SK-N-SH treated with all-trans-retinoic acid at 6 μM for 48 hours (cell line): ENCODE data around the gene KPNA6.

Experiments used
- ATAC-seq: fragments of 200-7000 bp; cut with Tn5 transposase; 3 replicates; pipeline ENCODE4 v1.9.1; 2020; ENCODE audit warnings: mild to moderate bottlenecking, moderate library complexity
- ARNTL ChIP-seq: fragments of 450-650 bp; formaldehyde crosslinking; IDR thresholded peaks from 2 replicates; pipeline ENCODE4 v1.5.0; 2020; ENCODE audit warnings: low read depth, mild to moderate bottlenecking, moderate library complexity, borderline replicate concordance
- BACH2 ChIP-seq: fragments of 250-450 bp; sonication (Bioruptor Pico); IDR thresholded peaks from 2 replicates; pipeline ENCODE4 v1.9.0; 2021; ENCODE audit warnings: mild to moderate bottlenecking, borderline replicate concordance
- ESRRG ChIP-seq: fragments of 250-450 bp; sonication (Bioruptor Pico); IDR thresholded peaks from 2 replicates; pipeline ENCODE4 v1.6.1; 2021; ENCODE audit warnings: mild to moderate bottlenecking
- GLIS3 ChIP-seq: fragments of 250-450 bp; sonication (Bioruptor Pico); IDR thresholded peaks from 2 replicates; pipeline ENCODE4 v1.5.0; 2020; ENCODE audit warnings: mild to moderate bottlenecking, moderate library complexity
- OSR1 ChIP-seq: fragments of 250-450 bp; sonication (Bioruptor Pico); IDR thresholded peaks from 2 replicates; pipeline ENCODE4 v1.8.0; 2022; ENCODE audit warnings: moderate library complexity, mild to moderate bottlenecking, inconsistent platforms
- RARB ChIP-seq: fragments of 250-450 bp; sonication (Bioruptor Pico); IDR thresholded peaks from 2 replicates; pipeline ENCODE4 v1.8.0; 2021; ENCODE audit warnings: mild to moderate bottlenecking, moderate library complexity
- SNAI2 ChIP-seq: fragments of 250-450 bp; sonication (Bioruptor Pico); IDR thresholded peaks from 2 replicates; pipeline ENCODE4 v1.5.0; 2020; ENCODE audit warnings: mild to moderate bottlenecking, moderate library complexity
- TCF4 ChIP-seq: fragments of 250-450 bp; sonication (Bioruptor Pico); IDR thresholded peaks from 2 replicates; pipeline ENCODE4 v1.8.0; 2021; ENCODE audit warnings: mild to moderate bottlenecking, moderate library complexity, borderline replicate concordance
- TOX ChIP-seq: fragments of 250-450 bp; sonication (Bioruptor Pico); IDR thresholded peaks from 2 replicates; pipeline ENCODE4 v1.8.0; 2021; ENCODE audit warnings: mild to moderate bottlenecking, moderate library complexity, borderline replicate concordance
- ZC3H10 ChIP-seq: fragments of 250-450 bp; sonication (Bioruptor Pico); IDR thresholded peaks from 2 replicates; pipeline ENCODE4 v1.5.1; 2021; ENCODE audit warnings: mild to moderate bottlenecking, moderate library complexity
- ZFP3 ChIP-seq: fragments of 250-450 bp; sonication (Bioruptor Pico); IDR thresholded peaks from 2 replicates; pipeline ENCODE4 v1.5.0; 2020; ENCODE audit warnings: mild to moderate bottlenecking, moderate library complexity
- ZNF565 ChIP-seq: fragments of 450-650 bp; formaldehyde crosslinking; conservative IDR thresholded peaks from 2 replicates; pipeline ENCODE4 v1.5.0; 2020; ENCODE audit warnings: low read depth, mild to moderate bottlenecking, moderate library complexity
- ZNF8 ChIP-seq: fragments of 450-650 bp; formaldehyde crosslinking; IDR thresholded peaks from 2 replicates; pipeline ENCODE4 v1.5.0; 2020; ENCODE audit warnings: mild to moderate bottlenecking, moderate library complexity
- TF ChIP-seq, protein P1 (sequence below): fragments of 250-450 bp; sonication (Bioruptor Pico); IDR thresholded peaks from 2 replicates; pipeline ENCODE4 v1.5.1; 2021; ENCODE audit warnings: mild to moderate bottlenecking, moderate library complexity
- TF ChIP-seq, protein P2 (sequence below): fragments of 250-450 bp; sonication (Bioruptor Pico); IDR thresholded peaks from 2 replicates; pipeline ENCODE4 v1.8.0; 2020; ENCODE audit warnings: mild to moderate bottlenecking, moderate library complexity, borderline replicate concordance
- TF ChIP-seq, protein P3 (sequence below): fragments of 250-450 bp; sonication (Bioruptor Pico); IDR thresholded peaks from 2 replicates; pipeline ENCODE4 v1.5.0; 2020; ENCODE audit warnings: mild to moderate bottlenecking, moderate library complexity
- TF ChIP-seq, protein P4 (sequence below): fragments of 250-450 bp; sonication (Bioruptor Pico); IDR thresholded peaks from 2 replicates; pipeline ENCODE4 v1.5.1; 2020; ENCODE audit warnings: low read depth, mild to moderate bottlenecking, moderate library complexity

KPNA6 gene

DNA sequence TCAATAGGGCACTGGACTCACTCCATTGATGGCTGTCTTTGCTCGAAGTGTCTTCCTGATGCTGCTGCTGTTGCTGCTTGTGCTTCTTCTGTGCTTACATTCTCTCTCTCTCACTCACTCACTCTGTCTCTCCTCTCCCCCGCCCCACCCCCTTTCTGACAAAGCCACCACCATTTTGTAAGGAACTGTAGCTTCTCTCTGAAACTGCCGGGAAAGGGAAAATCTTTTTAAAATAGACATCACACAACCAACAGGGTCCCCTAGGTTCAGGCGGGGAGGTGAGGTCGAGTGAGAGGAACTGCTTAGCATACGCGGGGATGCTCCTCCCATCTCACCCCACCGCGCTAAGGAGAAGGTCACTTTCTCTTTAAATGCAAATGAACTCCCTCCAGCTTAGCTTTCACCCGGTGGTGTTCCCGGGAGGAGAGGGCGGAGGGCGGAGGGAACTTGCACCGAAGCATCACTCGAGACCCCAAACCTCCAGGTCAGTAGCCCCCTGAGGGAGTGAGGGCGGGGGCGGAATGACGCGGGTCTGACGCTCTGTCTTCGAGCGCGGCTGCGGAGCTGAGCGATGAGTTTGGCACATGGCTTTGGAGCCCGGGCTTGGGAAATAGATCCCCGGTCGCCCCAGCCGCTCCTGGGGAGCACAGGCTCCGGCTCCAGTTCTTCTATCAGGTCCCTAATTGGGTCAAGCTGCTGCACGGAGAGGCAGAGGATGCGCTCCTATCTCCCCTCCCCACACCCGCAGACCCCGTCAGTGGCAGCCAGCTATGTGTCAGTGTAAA, 92.6 kb downstream of the KPNA6 start, which contains the start of gene CCDC28B:
CCDC28B (plus strand) TSS at position 370 of the 785 bp plus-strand sequence. CDS start 1,341 bp downstream, outside the sequence.
- ATAC-seq, result peak; percentile 60
- TF ChIP-seq, protein P1, sequence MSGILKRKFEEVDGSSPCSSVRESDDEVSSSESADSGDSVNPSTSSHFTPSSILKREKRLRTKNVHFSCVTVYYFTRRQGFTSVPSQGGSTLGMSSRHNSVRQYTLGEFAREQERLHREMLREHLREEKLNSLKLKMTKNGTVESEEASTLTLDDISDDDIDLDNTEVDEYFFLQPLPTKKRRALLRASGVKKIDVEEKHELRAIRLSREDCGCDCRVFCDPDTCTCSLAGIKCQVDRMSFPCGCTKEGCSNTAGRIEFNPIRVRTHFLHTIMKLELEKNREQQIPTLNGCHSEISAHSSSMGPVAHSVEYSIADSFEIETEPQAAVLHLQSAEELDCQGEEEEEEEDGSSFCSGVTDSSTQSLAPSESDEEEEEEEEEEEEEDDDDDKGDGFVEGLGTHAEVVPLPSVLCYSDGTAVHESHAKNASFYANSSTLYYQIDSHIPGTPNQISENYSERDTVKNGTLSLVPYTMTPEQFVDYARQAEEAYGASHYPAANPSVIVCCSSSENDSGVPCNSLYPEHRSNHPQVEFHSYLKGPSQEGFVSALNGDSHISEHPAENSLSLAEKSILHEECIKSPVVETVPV (CRISPR knock-in tag), result 0 out of 2 replicates have a peak, but pooled peaks have one; percentile 6
- TF ChIP-seq, protein P2, sequence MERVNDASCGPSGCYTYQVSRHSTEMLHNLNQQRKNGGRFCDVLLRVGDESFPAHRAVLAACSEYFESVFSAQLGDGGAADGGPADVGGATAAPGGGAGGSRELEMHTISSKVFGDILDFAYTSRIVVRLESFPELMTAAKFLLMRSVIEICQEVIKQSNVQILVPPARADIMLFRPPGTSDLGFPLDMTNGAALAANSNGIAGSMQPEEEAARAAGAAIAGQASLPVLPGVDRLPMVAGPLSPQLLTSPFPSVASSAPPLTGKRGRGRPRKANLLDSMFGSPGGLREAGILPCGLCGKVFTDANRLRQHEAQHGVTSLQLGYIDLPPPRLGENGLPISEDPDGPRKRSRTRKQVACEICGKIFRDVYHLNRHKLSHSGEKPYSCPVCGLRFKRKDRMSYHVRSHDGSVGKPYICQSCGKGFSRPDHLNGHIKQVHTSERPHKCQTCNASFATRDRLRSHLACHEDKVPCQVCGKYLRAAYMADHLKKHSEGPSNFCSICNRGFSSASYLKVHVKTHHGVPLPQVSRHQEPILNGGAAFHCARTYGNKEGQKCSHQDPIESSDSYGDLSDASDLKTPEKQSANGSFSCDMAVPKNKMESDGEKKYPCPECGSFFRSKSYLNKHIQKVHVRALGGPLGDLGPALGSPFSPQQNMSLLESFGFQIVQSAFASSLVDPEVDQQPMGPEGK, result no peak; the same call in 1 of the 2 replicates
- TF ChIP-seq, all 23 proteins: peak for 1

DNA sequence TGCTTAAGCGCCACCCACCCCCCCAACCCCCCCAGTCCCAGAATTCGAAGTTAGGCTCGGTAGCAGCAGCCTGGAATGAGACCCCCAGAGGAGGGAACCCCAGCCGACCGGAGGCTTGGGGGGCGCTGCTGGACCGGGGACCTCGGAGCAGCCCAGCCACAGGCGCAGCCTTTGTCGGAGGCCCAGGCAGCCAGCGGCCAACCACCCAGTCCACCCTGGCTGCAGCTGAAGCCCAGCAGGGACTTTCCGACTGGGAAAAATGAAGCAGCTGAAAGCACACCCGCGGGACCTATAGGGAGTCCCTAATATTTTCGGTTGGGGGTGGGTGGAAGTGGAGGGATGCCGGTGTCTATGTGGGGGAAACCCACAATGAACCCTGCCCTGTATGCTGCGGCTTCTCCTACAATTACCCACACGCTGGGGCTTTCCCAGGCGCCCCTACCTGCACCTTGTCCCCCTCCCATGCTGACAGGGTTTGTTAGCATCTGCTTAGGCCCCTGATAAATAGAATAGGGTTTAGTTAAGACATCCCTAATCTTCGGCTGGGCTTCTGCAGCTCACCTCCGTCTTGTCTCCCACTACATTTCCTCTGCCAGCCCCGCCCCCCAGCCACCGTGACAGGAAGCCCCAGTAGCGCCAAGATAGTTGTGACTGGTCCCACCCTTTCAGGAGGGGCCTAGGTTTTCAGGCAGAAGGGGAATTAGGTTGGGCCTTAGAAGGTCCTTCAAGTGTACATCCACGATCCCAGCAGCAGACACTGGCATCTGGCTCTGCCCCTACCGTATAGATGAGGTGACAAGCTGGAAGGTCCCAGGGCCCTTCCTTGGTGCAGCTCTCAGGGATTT, 93.4 kb downstream of the KPNA6 start:
- no peak for TF ChIP-seq SNAI2
- TF ChIP-seq ZNF565 (CRISPR knock-in tag), result no peak
- no peak for TF ChIP-seq BACH2 (CRISPR knock-in tag)
- TF ChIP-seq ESRRG (CRISPR knock-in tag), result no peak
- no peak for TF ChIP-seq ARNTL
- no peak for TF ChIP-seq TCF4 (CRISPR knock-in tag)
- TF ChIP-seq OSR1 (CRISPR knock-in tag), result no peak
- no peak for TF ChIP-seq GLIS3 (CRISPR knock-in tag)
- TF ChIP-seq, protein P3, sequence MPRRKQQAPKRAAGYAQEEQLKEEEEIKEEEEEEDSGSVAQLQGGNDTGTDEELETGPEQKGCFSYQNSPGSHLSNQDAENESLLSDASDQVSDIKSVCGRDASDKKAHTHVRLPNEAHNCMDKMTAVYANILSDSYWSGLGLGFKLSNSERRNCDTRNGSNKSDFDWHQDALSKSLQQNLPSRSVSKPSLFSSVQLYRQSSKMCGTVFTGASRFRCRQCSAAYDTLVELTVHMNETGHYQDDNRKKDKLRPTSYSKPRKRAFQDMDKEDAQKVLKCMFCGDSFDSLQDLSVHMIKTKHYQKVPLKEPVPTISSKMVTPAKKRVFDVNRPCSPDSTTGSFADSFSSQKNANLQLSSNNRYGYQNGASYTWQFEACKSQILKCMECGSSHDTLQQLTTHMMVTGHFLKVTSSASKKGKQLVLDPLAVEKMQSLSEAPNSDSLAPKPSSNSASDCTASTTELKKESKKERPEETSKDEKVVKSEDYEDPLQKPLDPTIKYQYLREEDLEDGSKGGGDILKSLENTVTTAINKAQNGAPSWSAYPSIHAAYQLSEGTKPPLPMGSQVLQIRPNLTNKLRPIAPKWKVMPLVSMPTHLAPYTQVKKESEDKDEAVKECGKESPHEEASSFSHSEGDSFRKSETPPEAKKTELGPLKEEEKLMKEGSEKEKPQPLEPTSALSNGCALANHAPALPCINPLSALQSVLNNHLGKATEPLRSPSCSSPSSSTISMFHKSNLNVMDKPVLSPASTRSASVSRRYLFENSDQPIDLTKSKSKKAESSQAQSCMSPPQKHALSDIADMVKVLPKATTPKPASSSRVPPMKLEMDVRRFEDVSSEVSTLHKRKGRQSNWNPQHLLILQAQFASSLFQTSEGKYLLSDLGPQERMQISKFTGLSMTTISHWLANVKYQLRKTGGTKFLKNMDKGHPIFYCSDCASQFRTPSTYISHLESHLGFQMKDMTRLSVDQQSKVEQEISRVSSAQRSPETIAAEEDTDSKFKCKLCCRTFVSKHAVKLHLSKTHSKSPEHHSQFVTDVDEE, result no peak
- TF ChIP-seq, protein P2, result no peak
- ATAC-seq, result peak; percentile 53

DNA sequence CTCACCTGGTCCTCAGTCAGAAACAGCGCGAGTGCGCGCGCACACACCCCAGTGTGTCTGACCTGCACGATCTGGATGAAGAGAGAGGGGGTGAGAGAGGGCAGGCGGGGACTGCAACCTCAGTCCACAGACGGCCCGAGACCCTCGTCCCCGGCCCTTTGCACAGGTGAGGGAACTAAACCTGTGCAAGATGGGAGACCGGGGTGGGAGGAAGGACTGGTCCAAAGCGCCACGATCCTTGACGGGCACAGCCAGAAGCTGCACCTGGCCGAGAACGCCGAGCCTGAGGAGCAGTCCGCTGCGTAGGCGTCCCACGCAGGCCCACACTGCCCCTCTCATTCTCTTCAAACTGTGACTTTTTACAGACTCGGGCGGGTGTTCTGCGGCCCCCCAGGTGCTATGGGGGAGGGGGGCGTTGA, 97.1 kb downstream of the KPNA6 start:
- ATAC-seq, result no peak
- TF ChIP-seq, protein P2, result no peak
- no peak for TF ChIP-seq ZNF8
- no peak for TF ChIP-seq TCF4 (CRISPR knock-in tag)
- no peak for TF ChIP-seq ZFP3 (CRISPR knock-in tag)
- no peak for TF ChIP-seq OSR1 (CRISPR knock-in tag)
- no peak for TF ChIP-seq TOX (CRISPR knock-in tag)
- TF ChIP-seq ZC3H10 (CRISPR knock-in tag), result no peak
- TF ChIP-seq ARNTL, result no peak
- no peak for TF ChIP-seq GLIS3 (CRISPR knock-in tag)
- TF ChIP-seq, protein P4, sequence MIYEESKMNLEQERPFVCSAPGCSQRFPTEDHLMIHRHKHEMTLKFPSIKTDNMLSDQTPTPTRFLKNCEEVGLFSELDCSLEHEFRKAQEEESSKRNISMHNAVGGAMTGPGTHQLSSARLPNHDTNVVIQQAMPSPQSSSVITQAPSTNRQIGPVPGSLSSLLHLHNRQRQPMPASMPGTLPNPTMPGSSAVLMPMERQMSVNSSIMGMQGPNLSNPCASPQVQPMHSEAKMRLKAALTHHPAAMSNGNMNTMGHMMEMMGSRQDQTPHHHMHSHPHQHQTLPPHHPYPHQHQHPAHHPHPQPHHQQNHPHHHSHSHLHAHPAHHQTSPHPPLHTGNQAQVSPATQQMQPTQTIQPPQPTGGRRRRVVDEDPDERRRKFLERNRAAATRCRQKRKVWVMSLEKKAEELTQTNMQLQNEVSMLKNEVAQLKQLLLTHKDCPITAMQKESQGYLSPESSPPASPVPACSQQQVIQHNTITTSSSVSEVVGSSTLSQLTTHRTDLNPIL (CRISPR knock-in tag), result no peak
- TF ChIP-seq, protein P3, result no peak
- no peak for TF ChIP-seq RARB (CRISPR knock-in tag)
